SK-N-SH treated with all-trans-retinoic acid at 6 μM for 48 hours (cell line): ENCODE measurements around the gene PRMT3.

Source experiments
- ATAC-seq: fragments of 200-7000 bp; cut with Tn5 transposase; 3 replicates; pipeline ENCODE4 v1.9.1; 2020; ENCODE audit warnings: mild to moderate bottlenecking, moderate library complexity
- ARNTL ChIP-seq: fragments of 450-650 bp; formaldehyde crosslinking; IDR thresholded peaks from 2 replicates; pipeline ENCODE4 v1.5.0; 2020; ENCODE audit warnings: low read depth, mild to moderate bottlenecking, moderate library complexity, borderline replicate concordance
- BACH2 ChIP-seq: fragments of 250-450 bp; sonication (Bioruptor Pico); IDR thresholded peaks from 2 replicates; pipeline ENCODE4 v1.9.0; 2021; ENCODE audit warnings: mild to moderate bottlenecking, borderline replicate concordance
- CREB5 ChIP-seq: fragments of 250-450 bp; sonication (Bioruptor Pico); IDR thresholded peaks from 2 replicates; pipeline ENCODE4 v1.5.1; 2020; ENCODE audit warnings: low read depth, mild to moderate bottlenecking, moderate library complexity
- CSDC2 ChIP-seq: fragments of 250-450 bp; sonication (Bioruptor Pico); IDR thresholded peaks from 2 replicates; pipeline ENCODE4 v1.5.0; 2020; ENCODE audit warnings: mild to moderate bottlenecking, moderate library complexity
- CSRNP3 ChIP-seq: fragments of 250-450 bp; sonication (Bioruptor Pico); IDR thresholded peaks from 2 replicates; pipeline ENCODE4 v1.5.1; 2021; ENCODE audit warnings: mild to moderate bottlenecking, moderate library complexity
- ISL1 ChIP-seq: fragments of 250-450 bp; sonication (Bioruptor Pico); IDR thresholded peaks from 2 replicates; pipeline ENCODE4 v2.1.2; 2022; ENCODE audit warnings: mild to moderate bottlenecking, moderate library complexity
- OSR1 ChIP-seq: fragments of 250-450 bp; sonication (Bioruptor Pico); IDR thresholded peaks from 2 replicates; pipeline ENCODE4 v1.8.0; 2022; ENCODE audit warnings: moderate library complexity, mild to moderate bottlenecking, inconsistent platforms
- PATZ1 ChIP-seq: fragments of 250-450 bp; sonication (Bioruptor Pico); IDR thresholded peaks from 2 replicates; pipeline ENCODE4 v1.8.0; 2020; ENCODE audit warnings: mild to moderate bottlenecking, moderate library complexity, borderline replicate concordance
- POU6F1 ChIP-seq: fragments of 250-450 bp; sonication (Bioruptor Pico); IDR thresholded peaks from 2 replicates; pipeline ENCODE4 v1.8.0; 2021; ENCODE audit warnings: low read depth, mild to moderate bottlenecking, moderate library complexity, borderline replicate concordance
- PPARA ChIP-seq: fragments of 250-450 bp; sonication (Bioruptor Pico); IDR thresholded peaks from 2 replicates; pipeline ENCODE4 v1.5.0; 2020; ENCODE audit warnings: mild to moderate bottlenecking, borderline replicate concordance
- RARB ChIP-seq: fragments of 250-450 bp; sonication (Bioruptor Pico); IDR thresholded peaks from 2 replicates; pipeline ENCODE4 v1.8.0; 2021; ENCODE audit warnings: mild to moderate bottlenecking, moderate library complexity
- SNAI2 ChIP-seq: fragments of 250-450 bp; sonication (Bioruptor Pico); IDR thresholded peaks from 2 replicates; pipeline ENCODE4 v1.5.0; 2020; ENCODE audit warnings: mild to moderate bottlenecking, moderate library complexity
- TCF4 ChIP-seq: fragments of 250-450 bp; sonication (Bioruptor Pico); IDR thresholded peaks from 2 replicates; pipeline ENCODE4 v1.8.0; 2021; ENCODE audit warnings: mild to moderate bottlenecking, moderate library complexity, borderline replicate concordance
- TSHZ2 ChIP-seq: fragments of 250-450 bp; sonication (Bioruptor Pico); IDR thresholded peaks from 2 replicates; pipeline ENCODE4 v1.5.0; 2020; ENCODE audit warnings: mild to moderate bottlenecking, moderate library complexity
- ZC3H10 ChIP-seq: fragments of 250-450 bp; sonication (Bioruptor Pico); IDR thresholded peaks from 2 replicates; pipeline ENCODE4 v1.5.1; 2021; ENCODE audit warnings: mild to moderate bottlenecking, moderate library complexity
- ZFP30 ChIP-seq: fragments of 450-650 bp; formaldehyde crosslinking; IDR thresholded peaks from 2 replicates; pipeline ENCODE4 v1.5.0; 2022; ENCODE audit warnings: mild to moderate bottlenecking, moderate library complexity
- ZNF70 ChIP-seq: fragments of 450-650 bp; formaldehyde crosslinking; IDR thresholded peaks from 2 replicates; pipeline ENCODE4 v1.5.0; 2020; ENCODE audit warnings: mild to moderate bottlenecking, moderate library complexity
- ZNF8 ChIP-seq: fragments of 450-650 bp; formaldehyde crosslinking; IDR thresholded peaks from 2 replicates; pipeline ENCODE4 v1.5.0; 2020; ENCODE audit warnings: mild to moderate bottlenecking, moderate library complexity

Gene PRMT3

GRCh38 chr11:20417771-20418170 is 30.3 kb downstream of the PRMT3 start:
- TF ChIP-seq TSHZ2 (CRISPR knock-in tag) (peak; percentile 68; the same call in 1 of the 2 replicates), PPARA (CRISPR knock-in tag) (no peak), TCF4 (peak; percentile 17; the same call in 1 of the 2 replicates), ZNF70 (no peak), ISL1 (CRISPR knock-in tag) (peak; percentile 63)
- no peak for ATAC-seq

- no peak for ATAC-seq
- no peak for TF ChIP-seq CSRNP3 (CRISPR knock-in tag)
- TF ChIP-seq ISL1 (CRISPR knock-in tag): no peak
- TF ChIP-seq ZNF70: no peak
- no peak for TF ChIP-seq TCF4
- no peak for TF ChIP-seq TSHZ2 (CRISPR knock-in tag)
- TF ChIP-seq RARB (CRISPR knock-in tag): no peak
- no peak for TF ChIP-seq SNAI2 (CRISPR knock-in tag)
- no peak for TF ChIP-seq ZNF8 (CRISPR knock-in tag)
- no peak for TF ChIP-seq ZC3H10 (CRISPR knock-in tag)
- no peak for TF ChIP-seq OSR1 (CRISPR knock-in tag)
Measured at GRCh38 chr11:20421946-20422345, 34.4 kb downstream of the PRMT3 start.

- TF ChIP-seq POU6F1: no peak
- no peak for TF ChIP-seq ZC3H10 (CRISPR knock-in tag)
- TF ChIP-seq PATZ1 (CRISPR knock-in tag): no peak
- no peak for TF ChIP-seq CREB5
- no peak for TF ChIP-seq OSR1 (CRISPR knock-in tag)
- TF ChIP-seq TSHZ2 (CRISPR knock-in tag): no peak
- no peak for TF ChIP-seq ARNTL (CRISPR knock-in tag)
- TF ChIP-seq ISL1 (CRISPR knock-in tag): no peak
- no peak for TF ChIP-seq ZNF70
- no peak for TF ChIP-seq ZFP30 (CRISPR knock-in tag)
- no peak for TF ChIP-seq BACH2 (CRISPR knock-in tag)
- no peak for TF ChIP-seq CSDC2 (CRISPR knock-in tag)
- no peak for TF ChIP-seq PPARA (CRISPR knock-in tag)
- no peak for ATAC-seq
Measured at GRCh38 chr11:20429216-20429615, 41.7 kb downstream of the PRMT3 start.
